HT1080 (cell line): ENCODE data around the gene KHDC4. TPM values are rescaled to one million over a fixed set of nuclear protein-coding genes. Genes with fewer than 3 reads are reported as not detected.
A peak's percentile ranks its signal among the peaks of the same experiment; 100 is the strongest.

Source experiments
- DNase-seq: peaks from one replicate; pipeline ENCODE4 v3.0.0-alpha.2; 2015; ENCODE audit warnings: low read depth
- small RNA-seq: library from RNA; depleted of rRNA; stranded (forward); fragments of <200 nt; gene quantifications from one replicate; pipeline ENCODE3, GENCODE V24; 2014
- total RNA-seq: library from RNA; depleted of rRNA; stranded (reverse); fragments of >200 nt; shearing (Covaris generic); gene quantifications from 2 replicates; pipeline ENCODE4 v1.2.3, GENCODE V29; 2014; rRNA removed

Gene KHDC4
- total RNA-seq, 1 experiment from 2014 or later: 36.2 TPM

- no peak for DNase-seq
Measured at GRCh38 chr1:155871390-155871789, 62.8 kb downstream of the KHDC4 start.

DNA sequence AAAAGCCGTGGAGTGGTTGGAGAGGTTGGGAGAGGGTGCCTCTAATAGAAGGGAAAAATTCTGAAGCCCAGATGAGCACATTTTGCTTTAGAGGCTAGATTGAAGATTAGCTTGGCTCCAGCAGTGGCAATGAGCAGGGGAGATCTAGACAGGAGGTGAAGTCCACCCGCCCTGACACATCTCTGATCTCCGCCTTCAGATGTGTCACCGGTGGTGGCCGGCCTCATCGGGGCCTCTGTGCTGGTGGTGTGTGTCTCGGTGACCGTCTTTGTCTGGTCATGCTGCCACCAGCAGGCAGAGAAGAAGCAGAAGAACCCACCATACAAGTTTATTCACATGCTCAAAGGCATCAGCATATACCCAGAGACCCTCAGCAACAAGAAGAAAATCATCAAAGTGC, 66.4 kb downstream of the KHDC4 start:
- no peak for DNase-seq

GRCh38 chr1:155864393-155864792, 69.8 kb downstream of the KHDC4 start:
- DNase-seq: peak; percentile 6

Small RNAs within 50 kb of the gene (small RNA-seq; reads per million reads assigned to genes)
- gene MIR6738: not detected
- gene RF00015: not detected
- not detected for gene SCARNA4
- 97.2 reads per million, percentile 96 among the genes with 10 or more reads in this experiment for gene SNORA80E

Other genes starting within 250 kb of the KHDC4 start
- 33.8 and 40.3 TPM in 2 replicates for gene YY1AP1, start 245.6 kb downstream of the KHDC4 start, total RNA-seq
- 52.7 and 72.5 TPM in 2 replicates for gene DAP3, start 245.3 kb downstream of the KHDC4 start, total RNA-seq
- 16.2 and 16.9 TPM in 2 replicates for gene GON4L, start 77.2 kb downstream of the KHDC4 start, total RNA-seq
- 15.0 and 16.9 TPM in 2 replicates for gene SYT11, start 74.8 kb downstream of the KHDC4 start, total RNA-seq
- gene RIT1, start 23.1 kb downstream of the KHDC4 start, total RNA-seq: 9.1 and 10.1 TPM in 2 replicates
- 0.55 TPM in 1 of 2 replicates, not detected in the other for gene RXFP4, start 7.2 kb upstream of the KHDC4 start, total RNA-seq
- 91.6 and 96.6 TPM in 2 replicates for gene ARHGEF2, start 44.1 kb upstream of the KHDC4 start, total RNA-seq
- gene SSR2, start 86.5 kb upstream of the KHDC4 start, total RNA-seq: 582 and 611 TPM in 2 replicates
- 36.0 and 43.9 TPM in 2 replicates for gene UBQLN4, start 119.4 kb upstream of the KHDC4 start, total RNA-seq
- gene LAMTOR2, start 120.4 kb upstream of the KHDC4 start, total RNA-seq: 67.1 and 78.0 TPM in 2 replicates
- 0.06 TPM in 1 of 2 replicates, not detected in the other for gene RAB25, start 126.7 kb upstream of the KHDC4 start, total RNA-seq
- gene MEX3A, start 148.1 kb upstream of the KHDC4 start, total RNA-seq: 3.4 and 5.2 TPM in 2 replicates
- gene LMNA, start 180.3 kb upstream of the KHDC4 start, total RNA-seq: 835 and 846 TPM in 2 replicates
- gene SEMA4A, start 219.2 kb upstream of the KHDC4 start, total RNA-seq: not detected in 2 replicates